Head of caudate nucleus (tissue), 42 donors: ENCODE data around the gene MYBPC2.
"Not testable (repeated sequence)": the region's sequence is repeated elsewhere in the genome, so short reads cannot be mapped to it uniquely, and the experiment has no call there.

Source experiments
- DNase-seq, 42 donors: peaks; one replicate each; pipeline versions ENCODE4 v3.0.0 to v3.0.0-alpha.2; 2020 to 2021; ENCODE audit warnings: mixed read lengths in 7 of 42
- intact Hi-C: fragments of 100-400 bp; cut with DNase I; formaldehyde crosslinking; loops from one replicate; pipeline ENCODE4 v1.15.0; 2022

Gene MYBPC2

DNA sequence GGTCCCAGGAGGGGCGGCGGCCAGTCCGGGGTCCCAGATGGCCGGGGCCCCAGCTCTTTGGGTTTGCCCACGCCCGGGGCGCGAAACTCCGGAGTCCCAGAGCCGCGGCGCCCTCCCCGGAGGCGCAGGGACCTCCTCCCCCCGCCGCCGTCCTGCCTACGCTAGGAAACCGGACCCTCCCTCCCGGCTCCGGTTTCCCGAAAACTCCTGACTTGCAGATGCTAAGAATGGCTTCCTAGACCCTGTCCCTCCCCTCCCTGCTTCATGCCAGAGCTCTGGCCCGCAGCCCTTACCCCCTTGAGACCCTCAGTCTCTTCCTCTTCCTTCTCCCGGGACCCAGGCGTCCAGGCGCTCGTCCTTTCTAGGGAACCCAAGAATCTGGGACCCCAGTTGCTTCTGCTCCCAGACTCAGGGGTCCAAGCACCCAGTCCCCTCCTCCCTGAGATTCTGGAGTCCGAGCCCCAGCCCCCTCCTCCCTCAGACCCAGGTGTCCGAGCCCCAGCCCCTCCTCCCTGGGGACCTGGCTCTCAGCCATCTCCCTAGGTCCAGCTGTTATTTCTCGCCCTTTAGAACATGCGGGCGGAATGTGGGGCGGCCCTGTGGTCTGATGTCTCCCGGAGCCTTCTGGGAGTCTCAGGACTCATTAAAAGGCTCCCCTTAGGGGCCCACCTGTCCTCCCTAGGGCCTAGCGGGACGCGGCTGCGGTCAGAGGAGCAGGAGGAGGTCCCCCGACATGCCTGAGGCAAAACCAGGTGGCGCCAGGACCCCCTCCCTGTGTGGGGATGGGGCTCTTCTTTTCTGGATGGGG lies at the start of gene MYBPC2:
Gene MYBPC2 (plus strand): TSS at position 672 of the 808 bp plus-strand sequence. CDS start 62 bp downstream, at position 734.
- DNase-seq, result no peak
- intact Hi-C loops, result no loop called here

DNA sequence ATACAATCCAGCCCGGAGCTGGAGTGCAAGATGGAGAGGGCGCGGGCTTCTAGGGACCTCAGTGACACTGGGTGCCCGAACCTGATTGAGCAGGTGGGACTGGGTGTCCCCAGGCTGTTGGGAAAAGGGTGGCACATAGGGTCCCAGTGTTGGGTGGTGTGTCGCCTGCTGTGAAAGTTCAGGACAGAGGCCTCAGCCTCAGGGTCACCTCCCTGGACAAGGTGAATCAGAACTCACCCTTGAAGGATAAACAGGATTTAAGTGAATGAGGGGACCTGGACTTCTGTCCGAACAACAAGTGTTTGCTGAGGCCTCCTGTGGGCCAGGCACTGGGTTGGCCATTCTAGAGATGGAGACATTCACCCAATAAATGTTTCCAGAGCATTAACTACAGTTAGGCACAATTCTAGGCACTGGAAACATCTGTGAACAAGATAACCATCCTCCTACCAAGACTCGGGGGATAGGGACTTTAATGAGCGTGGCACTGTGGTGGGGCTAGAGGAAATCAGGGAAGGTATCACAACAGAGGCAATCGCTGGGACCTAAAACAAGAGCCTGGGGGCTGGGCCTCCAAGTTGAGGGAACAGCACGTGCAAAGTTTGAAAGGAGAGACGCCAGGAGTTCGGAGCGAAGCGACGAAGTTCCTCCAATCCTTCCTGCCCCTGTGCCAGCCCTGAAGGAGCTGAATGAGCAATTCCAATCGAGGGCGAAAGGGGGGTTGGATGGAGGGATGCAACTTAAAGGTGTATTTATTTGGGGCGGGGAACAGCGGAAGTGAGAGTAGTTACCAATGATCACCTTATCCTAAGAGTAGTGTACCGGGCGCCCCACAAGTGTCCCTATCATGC lies 49.5 kb upstream of the MYBPC2 start:
- peak in 3 of 42 donors; percentile 19 to 37 (median 21) for DNase-seq
- intact Hi-C loops, result loop anchor here (5.0 kb wide), 1 partner anchor 94 kb away; the partner anchor contains the start of genes EMC10 and GARIN5A

DNA sequence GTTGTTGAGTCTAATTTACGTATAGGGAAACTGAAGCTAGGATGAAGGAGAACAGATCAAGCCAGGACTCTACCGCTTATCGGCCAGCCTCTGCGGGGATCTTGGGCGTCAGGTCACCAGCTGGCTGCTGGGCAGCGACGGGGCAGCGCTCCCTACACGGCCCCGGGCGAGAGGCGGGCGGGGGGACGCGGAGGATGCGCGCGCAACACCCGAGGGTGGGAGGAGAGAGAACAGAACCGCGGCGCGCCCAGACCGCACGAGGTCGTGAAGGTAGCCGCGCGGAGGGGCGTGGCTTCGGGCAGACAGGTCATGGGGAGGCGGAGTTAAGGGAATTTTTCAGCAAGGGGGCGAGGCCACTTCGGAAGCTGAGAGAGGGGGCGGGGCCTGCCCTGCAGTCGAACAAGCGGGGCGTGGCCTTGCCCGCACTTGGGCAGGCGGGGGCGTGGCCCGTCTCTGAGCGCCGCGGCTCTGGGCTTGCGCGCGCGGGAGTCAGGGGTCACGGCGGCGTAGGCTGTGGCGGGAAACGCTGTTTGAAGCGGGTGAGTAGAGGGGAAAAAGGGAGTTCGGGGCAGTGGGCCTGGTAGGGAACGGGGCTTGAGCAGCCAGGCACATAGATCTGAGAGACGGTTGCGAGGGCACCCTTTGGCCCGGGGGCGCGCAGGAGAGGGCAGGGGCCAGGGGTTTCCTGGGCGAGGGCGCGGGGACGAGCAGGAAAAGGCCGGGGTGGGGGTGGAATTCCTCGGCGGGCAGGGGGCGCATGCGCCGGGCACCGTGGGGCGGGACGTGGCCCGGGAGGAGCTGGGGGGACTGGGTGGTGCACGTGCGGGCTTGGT lies 48.6 kb upstream of the MYBPC2 start, which contains the start of gene POLD1:
Gene POLD1 (plus strand): TSS at position 496 of the 833 bp plus-strand sequence. CDS start 14,505 bp downstream, outside the sequence.
- DNase-seq, result peak; percentile 91 to 99 (median 96)
- intact Hi-C loops, result loop anchor here (5.0 kb wide), 1 partner anchor 93 kb away; the partner anchor contains the start of genes EMC10 and GARIN5A

DNA sequence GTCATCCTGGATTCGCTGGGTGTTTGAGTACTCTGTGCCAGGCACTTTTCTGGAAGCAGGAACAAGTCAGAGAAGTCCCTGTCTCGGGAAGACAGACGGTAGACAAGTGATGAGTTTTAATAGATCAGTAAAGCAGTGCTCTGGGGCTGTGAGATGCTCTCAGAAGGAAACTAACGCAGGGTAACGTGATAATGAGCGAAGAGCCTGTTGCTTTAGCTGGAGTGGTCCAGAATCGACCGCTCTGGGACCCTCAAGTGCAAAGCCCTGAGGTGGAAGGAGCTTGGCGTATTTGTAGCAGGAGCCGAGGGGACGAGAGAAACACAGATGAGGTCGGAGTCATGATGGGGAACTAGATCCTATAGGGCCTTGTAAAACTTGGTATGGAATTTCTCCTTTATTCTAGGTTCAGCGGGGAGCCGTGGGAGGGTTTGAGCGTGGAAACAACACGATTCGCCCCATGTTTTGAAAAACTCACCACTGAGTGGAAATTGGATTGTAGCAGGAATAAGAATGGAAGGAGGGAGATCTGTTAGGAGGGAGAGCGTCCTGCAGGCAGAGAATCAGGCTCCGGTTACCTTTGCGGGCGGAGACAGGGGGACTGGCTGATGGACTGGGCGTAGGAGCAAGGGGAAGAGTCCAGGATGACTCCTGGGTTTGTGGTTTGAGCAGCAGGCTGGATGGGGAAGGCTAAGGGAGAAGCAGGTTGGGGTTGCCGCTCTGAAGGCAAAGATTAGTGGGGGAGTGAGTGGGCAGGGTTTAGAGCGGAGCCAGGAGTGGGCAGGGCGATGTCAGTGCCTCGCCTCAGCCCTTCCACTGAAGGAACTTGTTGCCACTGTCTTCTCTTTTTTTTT lies 47.8 kb upstream of the MYBPC2 start:
- intact Hi-C loops, result loop anchor here (5.0 kb wide), 1 partner anchor 92 kb away; the partner anchor contains the start of genes EMC10 and GARIN5A
- DNase-seq, result peak in 6 of 42 donors; percentile 24 to 67 (median 38)

DNA sequence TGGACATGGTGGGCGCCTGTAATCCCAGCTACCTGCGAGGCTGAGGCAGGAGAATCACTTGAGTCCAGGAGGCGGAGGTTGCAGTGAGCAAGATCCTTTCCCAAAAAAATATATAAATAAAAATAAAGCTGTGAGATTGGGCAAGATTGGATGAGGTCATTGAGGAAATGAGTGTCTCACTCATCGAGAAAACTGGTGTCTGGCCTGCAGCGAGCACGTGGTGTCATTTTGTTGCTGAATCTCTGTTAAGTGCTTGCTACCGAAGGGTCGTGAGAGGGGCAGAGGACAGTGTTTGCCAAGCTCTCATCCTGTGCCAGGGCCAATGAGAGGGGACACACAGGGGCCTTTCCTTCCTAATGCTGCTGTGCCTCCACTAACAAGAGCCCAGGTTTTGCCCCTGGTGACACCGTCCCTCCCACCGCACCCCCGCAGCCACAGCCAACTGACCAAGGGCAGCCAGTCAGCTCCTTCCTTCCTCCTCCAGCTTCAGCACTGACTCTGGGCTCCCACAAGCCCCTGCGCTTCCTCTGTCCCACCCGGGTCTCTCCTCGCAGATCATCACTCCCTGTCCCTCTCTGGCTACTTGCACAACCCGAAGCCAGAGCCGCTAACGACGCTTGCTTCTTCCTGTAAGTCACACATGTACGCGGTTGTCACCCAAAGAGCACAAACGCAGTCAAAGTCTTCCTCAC lies 45.4 kb upstream of the MYBPC2 start:
- intact Hi-C loops, result no loop called here
- DNase-seq, result peak in 12 of 42 donors; percentile 12 to 51 (median 36)

DNA sequence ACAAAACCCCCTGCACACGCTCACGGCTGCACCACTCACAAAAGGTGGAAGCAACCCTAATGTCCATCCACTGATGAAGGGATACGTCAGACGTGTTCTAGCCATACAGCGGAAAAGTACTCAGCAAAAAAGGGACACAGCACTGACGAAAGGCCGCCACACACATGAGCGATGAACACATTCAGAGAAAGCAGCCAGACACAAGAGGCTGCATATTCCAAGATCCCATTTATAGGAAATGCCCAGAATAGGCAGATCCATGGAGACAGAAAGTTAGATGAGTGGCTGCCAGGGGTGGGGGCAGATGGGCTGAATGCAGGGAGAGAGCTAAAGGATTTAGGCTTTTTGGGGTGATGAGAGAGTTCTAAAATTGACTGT lies 44.8 kb upstream of the MYBPC2 start:
- intact Hi-C loops, result no loop called here

DNA sequence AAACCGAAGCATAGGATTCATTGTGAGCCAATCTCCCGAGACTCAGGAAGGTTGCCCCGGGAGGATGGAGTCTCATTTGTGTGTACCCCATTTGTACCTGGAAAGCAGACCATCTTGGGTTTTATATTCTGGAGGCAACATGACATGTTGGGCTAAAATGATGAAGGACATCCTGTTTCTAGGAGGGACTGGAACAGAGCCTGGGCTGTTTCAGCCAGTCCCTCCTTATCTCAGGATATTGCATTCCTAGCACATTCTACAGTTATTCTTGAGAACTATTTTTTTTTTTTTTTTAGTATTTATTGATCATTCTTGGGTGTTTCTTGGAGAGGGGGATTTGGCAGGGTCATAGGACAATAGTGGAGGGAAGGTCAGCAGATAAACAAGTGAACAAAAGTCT lies 42.4 kb upstream of the MYBPC2 start:
- intact Hi-C loops, DNase-seq: not testable (repeated sequence)

More for the DNA sequence above, 44.8 kb upstream of the MYBPC2 start:
- DNase-seq, result no peak

DNA sequence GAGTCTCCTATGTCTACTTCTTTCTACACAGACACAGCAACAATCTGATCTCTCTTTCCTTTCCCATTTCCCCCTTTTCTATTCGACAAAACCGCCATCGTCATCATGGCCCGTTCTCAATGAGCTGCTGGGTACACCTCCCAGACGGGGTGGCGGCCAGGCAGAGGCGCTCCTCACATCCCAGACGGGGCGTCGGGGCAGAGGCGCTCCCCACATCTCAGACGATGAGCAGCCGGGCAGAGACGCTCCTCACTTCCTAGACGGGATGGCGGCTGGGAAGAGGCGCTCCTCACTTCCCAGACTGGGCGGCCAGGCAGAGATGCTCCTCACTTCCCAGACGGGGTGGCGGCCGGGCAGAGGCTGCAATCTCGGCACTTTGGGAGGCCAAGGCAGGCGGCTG lies 41.7 kb upstream of the MYBPC2 start:
- intact Hi-C loops, DNase-seq: not testable (repeated sequence)

DNA sequence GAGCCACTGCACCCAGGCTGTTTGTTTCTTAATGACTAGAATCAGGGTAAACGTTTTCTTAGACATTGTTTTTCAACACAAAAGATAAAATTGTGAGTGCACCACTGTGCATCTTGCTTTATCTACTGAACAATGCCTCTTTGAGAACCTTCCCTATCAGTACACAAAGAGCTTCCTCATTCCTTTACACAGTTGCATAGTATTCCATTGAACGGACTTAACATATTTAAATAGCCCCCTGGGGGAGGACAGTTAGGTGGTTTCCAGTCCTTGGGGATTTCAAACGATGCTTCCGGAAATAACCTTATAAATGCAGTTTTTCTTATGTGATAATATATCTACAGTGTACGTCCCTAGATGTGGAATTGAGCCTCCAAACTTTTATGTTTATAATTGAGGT lies 39.9 kb upstream of the MYBPC2 start:
- DNase-seq, result no peak
- intact Hi-C loops, result no loop called here

DNA sequence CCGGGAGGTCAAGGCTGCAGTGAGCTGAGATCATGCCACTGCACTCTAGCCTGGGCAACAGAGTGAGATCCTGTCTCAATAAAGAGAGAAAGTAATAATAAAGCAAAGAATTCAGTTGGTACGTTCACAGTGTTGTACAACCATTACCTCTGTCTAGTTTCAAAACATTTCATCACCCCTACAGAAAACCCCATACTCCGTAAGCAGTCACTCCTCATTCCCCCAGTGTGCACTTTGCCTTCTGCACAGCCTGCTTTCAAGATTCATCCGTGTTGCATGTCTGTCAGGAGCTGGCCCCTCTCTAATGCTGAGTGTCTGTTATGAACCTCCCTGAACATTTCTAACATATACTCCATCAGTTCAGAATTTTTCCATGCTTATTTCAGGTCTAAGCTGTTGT lies 39.1 kb upstream of the MYBPC2 start:
- intact Hi-C loops, result no loop called here
- DNase-seq, result no peak

DNA sequence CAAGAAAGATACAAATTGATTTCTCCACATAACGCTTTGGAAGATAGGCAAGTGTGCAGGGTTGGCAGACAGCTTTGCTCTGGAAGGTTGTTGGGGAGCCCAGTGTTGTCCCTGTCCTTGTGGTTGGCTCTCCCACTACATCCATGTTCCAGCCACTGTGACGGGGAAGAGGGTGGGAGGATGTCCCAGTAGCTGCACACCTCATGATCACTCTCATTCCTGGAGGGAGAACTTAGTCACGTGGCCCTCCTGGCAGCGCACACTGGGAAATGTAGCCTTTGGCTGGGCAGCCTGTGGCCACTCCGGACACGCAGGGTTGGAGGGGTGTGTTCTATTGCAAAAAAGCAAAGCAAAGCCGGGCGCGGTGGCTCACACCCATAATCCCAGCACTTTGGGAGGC lies 38.7 kb upstream of the MYBPC2 start:
- intact Hi-C loops, result no loop called here
- no peak for DNase-seq

DNA sequence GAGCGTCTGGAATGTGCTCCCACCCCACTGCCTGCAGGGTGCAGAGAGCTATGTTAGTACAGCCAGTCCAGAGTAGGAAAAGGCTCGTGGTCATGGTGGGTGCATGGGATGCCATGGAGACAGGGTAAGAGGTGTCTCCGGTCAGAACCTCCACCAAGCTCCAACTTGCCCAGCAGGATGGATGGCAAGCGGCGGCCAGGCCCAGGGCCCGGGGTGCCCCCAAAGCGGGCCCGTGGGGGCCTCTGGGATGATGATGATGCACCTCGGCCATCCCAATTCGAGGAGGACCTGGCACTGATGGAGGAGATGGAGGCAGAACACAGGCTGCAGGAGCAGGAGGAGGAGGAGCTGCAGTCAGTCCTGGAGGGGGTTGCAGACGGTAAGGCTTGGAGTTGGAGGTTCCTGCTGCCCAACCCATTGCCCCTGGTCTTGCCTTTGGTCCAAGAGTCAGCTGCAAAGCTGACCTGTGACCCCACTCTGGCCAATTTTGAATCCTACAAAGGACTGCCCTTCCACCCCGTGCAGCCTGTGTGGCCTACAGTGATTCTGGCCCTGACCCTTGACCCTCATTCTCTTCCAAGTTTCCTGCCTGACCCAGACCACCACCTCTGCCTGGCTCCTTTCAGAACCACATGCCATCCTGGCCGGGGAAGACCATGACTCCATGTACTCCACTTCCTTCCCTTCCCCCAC lies 33.9 kb upstream of the MYBPC2 start:
- intact Hi-C loops, result no loop called here
- no peak for DNase-seq

DNA sequence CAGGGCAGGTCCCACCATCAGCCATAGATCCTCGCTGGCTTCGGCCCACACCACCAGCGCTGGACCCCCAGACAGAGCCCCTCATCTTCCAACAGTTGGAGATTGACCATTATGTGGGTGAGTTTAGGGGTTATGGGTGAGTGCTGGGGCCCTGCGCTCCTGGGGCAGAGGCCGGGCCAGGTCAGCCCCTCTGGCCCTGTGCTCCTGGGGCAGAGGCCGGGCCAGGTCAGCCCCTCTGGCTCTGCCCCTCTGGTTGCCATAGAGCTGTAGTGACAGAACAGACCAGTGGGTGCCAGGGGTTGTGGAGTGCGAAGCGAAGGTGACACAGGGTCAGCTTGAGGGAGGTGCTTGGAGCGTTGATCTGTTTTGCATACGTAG lies 33.3 kb upstream of the MYBPC2 start:
- no peak for DNase-seq
- intact Hi-C loops, result no loop called here

DNA sequence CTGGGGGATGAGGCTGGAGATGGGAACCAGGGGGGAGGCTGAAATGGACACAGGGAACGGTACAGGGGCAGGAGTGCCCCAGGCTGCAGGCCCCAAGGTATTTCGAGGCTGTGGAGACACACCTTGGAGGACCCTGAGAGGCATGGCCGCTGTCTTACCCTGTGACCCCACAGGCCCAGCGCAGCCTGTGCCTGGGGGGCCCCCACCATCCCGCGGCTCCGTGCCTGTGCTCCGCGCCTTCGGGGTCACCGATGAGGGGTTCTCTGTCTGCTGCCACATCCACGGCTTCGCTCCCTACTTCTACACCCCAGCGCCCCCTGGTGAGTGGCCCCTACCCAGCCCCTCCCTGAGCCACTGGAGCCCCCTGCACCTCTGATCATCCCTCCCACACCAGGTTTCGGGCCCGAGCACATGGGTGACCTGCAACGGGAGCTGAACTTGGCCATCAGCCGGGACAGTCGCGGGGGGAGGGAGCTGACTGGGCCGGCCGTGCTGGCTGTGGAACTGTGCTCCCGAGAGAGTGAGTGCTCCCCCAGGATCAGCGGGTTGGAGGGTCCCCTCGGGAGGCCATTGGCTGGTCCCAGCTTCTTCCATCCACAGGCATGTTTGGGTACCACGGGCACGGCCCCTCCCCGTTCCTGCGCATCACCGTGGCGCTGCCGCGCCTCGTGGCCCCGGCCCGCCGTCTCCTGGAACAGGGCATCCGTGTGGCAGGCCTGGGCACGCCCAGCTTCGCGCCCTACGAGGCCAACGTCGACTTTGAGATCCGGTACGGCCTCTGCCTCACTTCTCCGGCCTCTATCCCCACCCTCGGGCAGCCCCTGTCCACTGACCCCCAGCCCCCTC lies 30.9 kb upstream of the MYBPC2 start:
- intact Hi-C loops, result no loop called here
- no peak for DNase-seq

DNA sequence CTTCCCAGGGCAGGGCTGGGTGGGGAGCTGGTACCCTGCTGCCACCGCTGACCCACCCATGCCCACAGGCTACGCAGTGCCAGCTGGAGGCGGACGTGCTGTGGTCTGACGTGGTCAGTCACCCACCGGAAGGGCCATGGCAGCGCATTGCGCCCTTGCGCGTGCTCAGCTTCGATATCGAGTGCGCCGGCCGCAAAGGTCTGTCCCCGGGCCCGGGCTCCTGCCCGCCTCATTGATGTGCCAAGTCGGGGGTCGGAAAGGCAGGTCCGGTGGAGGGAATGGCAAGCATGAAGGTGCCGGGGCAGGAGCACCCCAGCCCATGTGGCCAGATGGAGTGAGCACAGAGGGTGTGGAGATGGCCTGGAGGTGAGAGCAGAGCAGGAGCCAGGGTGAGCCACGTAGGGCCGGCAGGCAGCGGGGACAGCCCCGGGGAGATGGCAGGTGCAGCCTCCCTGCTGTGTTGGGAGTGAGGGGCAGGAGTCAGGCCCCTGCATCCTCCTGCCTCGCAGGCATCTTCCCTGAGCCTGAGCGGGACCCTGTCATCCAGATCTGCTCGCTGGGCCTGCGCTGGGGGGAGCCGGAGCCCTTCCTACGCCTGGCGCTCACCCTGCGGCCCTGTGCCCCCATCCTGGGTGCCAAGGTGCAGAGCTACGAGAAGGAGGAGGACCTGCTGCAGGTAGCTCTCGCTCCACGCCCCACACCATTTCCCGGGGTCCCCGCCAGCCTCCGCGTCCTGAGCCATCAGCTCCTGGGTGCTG lies 30.0 kb upstream of the MYBPC2 start:
- DNase-seq, result no peak
- intact Hi-C loops, result no loop called here
